Measurements from ENCODE around the gene ASPSCR1. TPM values are rescaled to one million over a fixed set of nuclear protein-coding genes. Genes with fewer than 3 reads are reported as not detected.
A peak's percentile ranks its signal among the peaks of the same experiment; 100 is the strongest.

The ASPSCR1 gene
- total and polyA plus RNA-seq, 2 of the 8 experiments (the other 6 are each of a cell fraction or from before 2014, with no cell fraction given), result 33.3 to 43.7 TPM

GRCh38 chr17:81993729-81994592 lies 16.5 kb downstream of the ASPSCR1 start:
- H2BK20ac ChIP-seq (ENCODE audit: low read length), result no peak overlapping the region
- no peak overlapping the region for H3K23ac ChIP-seq (ENCODE audit: insufficient read length)
- H4K8ac ChIP-seq (ENCODE audit: extremely low read depth, insufficient read depth, low read length), result no peak overlapping the region; the same call in none of the 2 replicates
- H3K4me3 ChIP-seq (ENCODE audit: extremely low read depth in 1 of 4, insufficient read depth in 2 of 4, low read depth in 3 of 4, low read length in 4 of 4), result no peak overlapping the region
- H2BK5ac ChIP-seq (ENCODE audit: low read depth, low read length), result peak overlapping the region; percentile 66; the same call in 1 of the 2 replicates
- H4K91ac ChIP-seq (replicated peaks; ENCODE audit: insufficient read length, low read length), result peak overlapping the region; percentile 30
- no peak overlapping the region for H3K9ac ChIP-seq (replicated peaks in 1 of 4; ENCODE audit: extremely low read depth in 1 of 4, low read depth in 3 of 4, low read length in 3 of 4)
- no peaks in the 10 kb centered on the region for H3K36me3 ChIP-seq (ENCODE audit: control insufficient read depth in 2 of 4, insufficient read depth in 4 of 4, low read length in 3 of 4)
- H3K56ac ChIP-seq (replicated peaks; ENCODE audit: insufficient read length, low read depth, low read length), result no peak overlapping the region
- H3K14ac ChIP-seq (ENCODE audit: insufficient read length), result no peak overlapping the region
- CTCF ChIA-PET (ENCODE audit: partially characterized antibody), result interaction anchor here (1.0 to 2.3 kb wide), 3 partner anchors 26 to 125 kb away, joined by 3 to 6 read pairs (median 4); no protein-coding TSS in a partner anchor
- peaks cover 0 to 31% (median 27%) of the 10 kb centered on the region in 4 experiments; a peak in 6 of 7 replicates for H3K4me1 ChIP-seq (replicated peaks in 1 of 4; ENCODE audit: control insufficient read depth in 3 of 4, insufficient read depth in 4 of 4, low read length in 3 of 4)
- H3K27me3 ChIP-seq (replicated peaks in 1 of 4; ENCODE audit: control insufficient read depth in 3 of 4, extremely low read depth in 1 of 4, insufficient read depth in 3 of 4, low read length in 3 of 4), result no peaks in the 10 kb centered on the region
- H3K18ac ChIP-seq (ENCODE audit: extremely low read depth, low read length), result no peak overlapping the region
- H2BK12ac ChIP-seq (ENCODE audit: low read depth, low read length), result 0 out of 2 replicates have a peak overlapping the region, but pooled peaks have one; percentile 3
- H2BK15ac ChIP-seq (ENCODE audit: low read length), result 0 out of 2 replicates have a peak overlapping the region, but pooled peaks have one; percentile 29
- H4K5ac ChIP-seq (ENCODE audit: insufficient read length, low read depth, low read length), result no peak overlapping the region
- no peak overlapping the region for H2AFZ ChIP-seq (ENCODE audit: low read length)
- no peaks in the 10 kb centered on the region for H3K9me3 ChIP-seq (ENCODE audit: insufficient read depth in 2 of 2, low read depth in 1 of 2, low read length in 1 of 2)
- DNase-seq (ENCODE audit: low read depth in 1 of 2, low spot score in 2 of 2), result peak in 1 of 2 experiments; percentile 49
- peaks cover 0 to 3% of the 10 kb centered on the region in 2 experiments; a peak in 1 of 4 replicates for H3K79me2 ChIP-seq (ENCODE audit: control insufficient read depth in 1 of 2, insufficient read depth in 2 of 2, low read length in 2 of 2)
- H2BK120ac ChIP-seq (replicated peaks; ENCODE audit: low read depth, low read length), result peak overlapping the region; percentile 43
- peaks cover 3 to 14% of the 10 kb centered on the region in 2 experiments for H4K20me1 ChIP-seq (replicated peaks in 1 of 2; ENCODE audit: control insufficient read depth in 1 of 2, insufficient read depth in 2 of 2, low read length in 2 of 2)
- H3K79me1 ChIP-seq (ENCODE audit: low read depth, low read length), result peaks cover 7% of the 10 kb centered on the region
- H3K27ac ChIP-seq (ENCODE audit: low read depth, low read length), result no peak overlapping the region
- 88% methylated on average over 37 of the region's 37 CpGs; no CpG with 5 or more reads in 1 of the 2 experiments for WGBS, 2 experiments (ENCODE audit: extremely low coverage in 1 of 2, insufficient coverage in 1 of 2, insufficient read length in 1 of 2, insufficient replicate concordance in 2 of 2, low coverage in 1 of 2, low lambda C conversion rate in 2 of 2, missing lambda C conversion rate in 1 of 2)
- no peak for TF ChIP-seq MAX (IDR thresholded peaks at IDR 0.05)
- TF ChIP-seq SIX5 (IDR thresholded peaks at IDR 0.05; ENCODE audit: low read depth, low read length), result no peak
- TF ChIP-seq CBX5 (IDR thresholded peaks at IDR 0.05; ENCODE audit: low read depth, low read length), result no peak
- POLR2A ChIA-PET (ENCODE audit: partially characterized antibody), result interaction anchor here (1.0 to 1.5 kb wide), 4 partner anchors 8 to 19 kb away, joined by 3 read pairs; no protein-coding TSS in a partner anchor
- H2AK5ac ChIP-seq (ENCODE audit: low read depth, low read length), result 0 out of 2 replicates have a peak overlapping the region, but pooled peaks have one; percentile 39
- H3K4ac ChIP-seq (replicated peaks; ENCODE audit: insufficient read length, low read depth, low read length), result no peak overlapping the region
- no peak overlapping the region for H3K4me2 ChIP-seq (ENCODE audit: insufficient read depth in 1 of 2, low read depth in 2 of 2, low read length in 2 of 2)
- no peaks in the 10 kb centered on the region for H3K23me2 ChIP-seq (ENCODE audit: low read depth, low read length)
- no peak for FAIRE-seq
